OCI-LY3 (cell line): ENCODE data around the gene NOS2.

Source experiments
- H2AFZ ChIP-seq: fragments of 200-600, 300-600 bp; shearing (Covaris generic); 2 replicates; pipeline ENCODE4 v1.6.0; 2014; ENCODE audit warnings: antibody characterized with exemption, low read depth, low read length
- H3K27ac ChIP-seq: fragments of 200-600, 300-600 bp; sonication (generic); 2 replicates; pipeline ENCODE4 v1.5.1; 2014; ENCODE audit warnings: mild to moderate bottlenecking, low read length, moderate library complexity, mixed read lengths
- H3K27me3 ChIP-seq: fragments of 200-600, 300-600 bp; sonication (generic); 2 replicates; pipeline ENCODE4 v1.6.1; 2014; ENCODE audit warnings: low read depth, low read length, mixed read lengths
- H3K36me3 ChIP-seq: fragments of 200-600, 300-600 bp; sonication (generic); replicated peaks from 2 replicates; pipeline ENCODE3; 2014; ENCODE audit warnings: low read depth, low read length, mixed read lengths
- H3K4me1 ChIP-seq: fragments of 300-600, 200-600 bp; sonication (generic); 2 replicates; pipeline ENCODE4 v1.6.1; 2014; ENCODE audit warnings: low read length, mixed read lengths
- H3K4me2 ChIP-seq: fragments of 200-600, 300-600 bp; sonication (generic); 2 replicates; pipeline ENCODE4 v1.6.1; 2014; ENCODE audit warnings: low read length, mixed read lengths
- H3K4me3 ChIP-seq: fragments of 300-600, 200-600 bp; sonication (generic); 2 replicates; pipeline ENCODE4 v1.5.1; 2014; ENCODE audit warnings: antibody characterized with exemption, mild to moderate bottlenecking, low read length, moderate library complexity
- H3K79me2 ChIP-seq: fragments of 300-600, 200-600 bp; shearing (Covaris generic); 2 replicates; pipeline ENCODE4 v1.6.1; 2014; ENCODE audit warnings: mild to moderate bottlenecking, low read length, mixed read lengths
- H3K9ac ChIP-seq: fragments of 300-600, 200-600 bp; shearing (Covaris generic); 2 replicates; pipeline ENCODE4 v1.6.0; 2014; ENCODE audit warnings: mild to moderate bottlenecking, low read length, moderate library complexity
- H3K9me3 ChIP-seq: fragments of 200-600, 300-600 bp; shearing (Covaris generic); 2 replicates; pipeline ENCODE4 v1.6.1; 2014; ENCODE audit warnings: low read length, mixed read lengths; ENCODE audit not compliant: insufficient read depth
- H4K20me1 ChIP-seq: fragments of 200-600, 300-600 bp; sonication (generic); 2 replicates; pipeline ENCODE4 v1.6.1; 2016; ENCODE audit warnings: low read length, mixed read lengths; ENCODE audit not compliant: insufficient read depth
- EZH2phosphoT487 ChIP-seq: fragments of 200-600 bp; shearing (Covaris generic); IDR thresholded peaks from 2 replicates; pipeline ENCODE4 v1.6.1; 2018; ENCODE audit warnings: antibody characterized with exemption, mixed run types, low read depth
- TF ChIP-seq, protein P1 (sequence below): fragments of 200-600, 300-600 bp; sonication (generic); IDR thresholded peaks from 2 replicates; pipeline ENCODE4 v1.5.1; 2014; ENCODE audit warnings: antibody characterized with exemption, low read length, low read depth

NOS2 gene

GRCh38 chr17:27780092-27780827 lies 20.1 kb downstream of the NOS2 start:
- TF ChIP-seq, protein P1, sequence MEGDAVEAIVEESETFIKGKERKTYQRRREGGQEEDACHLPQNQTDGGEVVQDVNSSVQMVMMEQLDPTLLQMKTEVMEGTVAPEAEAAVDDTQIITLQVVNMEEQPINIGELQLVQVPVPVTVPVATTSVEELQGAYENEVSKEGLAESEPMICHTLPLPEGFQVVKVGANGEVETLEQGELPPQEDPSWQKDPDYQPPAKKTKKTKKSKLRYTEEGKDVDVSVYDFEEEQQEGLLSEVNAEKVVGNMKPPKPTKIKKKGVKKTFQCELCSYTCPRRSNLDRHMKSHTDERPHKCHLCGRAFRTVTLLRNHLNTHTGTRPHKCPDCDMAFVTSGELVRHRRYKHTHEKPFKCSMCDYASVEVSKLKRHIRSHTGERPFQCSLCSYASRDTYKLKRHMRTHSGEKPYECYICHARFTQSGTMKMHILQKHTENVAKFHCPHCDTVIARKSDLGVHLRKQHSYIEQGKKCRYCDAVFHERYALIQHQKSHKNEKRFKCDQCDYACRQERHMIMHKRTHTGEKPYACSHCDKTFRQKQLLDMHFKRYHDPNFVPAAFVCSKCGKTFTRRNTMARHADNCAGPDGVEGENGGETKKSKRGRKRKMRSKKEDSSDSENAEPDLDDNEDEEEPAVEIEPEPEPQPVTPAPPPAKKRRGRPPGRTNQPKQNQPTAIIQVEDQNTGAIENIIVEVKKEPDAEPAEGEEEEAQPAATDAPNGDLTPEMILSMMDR = no peak
- no peak for TF ChIP-seq EZH2phosphoT487

GRCh38 chr17:27778183-27778582 lies 22.1 kb downstream of the NOS2 start:
- Histone ChIP-seq H3K4me2 (no peak overlapping the region), H3K4me1 (no peaks in the 10 kb centered on the region), H3K79me2 (no peaks in the 10 kb centered on the region), H3K27me3 (no peaks in the 10 kb centered on the region), H3K4me3 (no peak overlapping the region), H3K36me3 (no peaks in the 10 kb centered on the region), H2AFZ (no peak overlapping the region), H3K9ac (no peak overlapping the region), H4K20me1 (no peaks in the 10 kb centered on the region), H3K9me3 (no peaks in the 10 kb centered on the region), H3K27ac (no peak overlapping the region)
- TF ChIP-seq EZH2phosphoT487 = no peak
- TF ChIP-seq, protein P1 = no peak

More at GRCh38 chr17:27780092-27780827, 20.1 kb downstream of the NOS2 start:
- Histone ChIP-seq H3K4me3 (no peak overlapping the region), H2AFZ (no peak overlapping the region), H3K27ac (no peak overlapping the region), H3K4me2 (no peak overlapping the region), H4K20me1 (no peaks in the 10 kb centered on the region), H3K4me1 (no peaks in the 10 kb centered on the region), H3K36me3 (no peaks in the 10 kb centered on the region), H3K9ac (no peak overlapping the region), H3K27me3 (no peaks in the 10 kb centered on the region), H3K9me3 (no peaks in the 10 kb centered on the region), H3K79me2 (no peaks in the 10 kb centered on the region)

- Histone ChIP-seq H3K4me3 (no peak overlapping the region), H3K27ac (no peak overlapping the region), H3K27me3 (no peaks in the 10 kb centered on the region), H3K36me3 (no peaks in the 10 kb centered on the region), H3K9ac (no peak overlapping the region), H3K4me2 (no peak overlapping the region), H3K79me2 (no peaks in the 10 kb centered on the region), H3K4me1 (no peaks in the 10 kb centered on the region), H3K9me3 (no peaks in the 10 kb centered on the region), H4K20me1 (no peaks in the 10 kb centered on the region), H2AFZ (no peak overlapping the region)
- TF ChIP-seq, protein P1 = no peak
- no peak for TF ChIP-seq EZH2phosphoT487
Observed at GRCh38 chr17:27776882-27777624, 23.3 kb downstream of the NOS2 start.

DNA sequence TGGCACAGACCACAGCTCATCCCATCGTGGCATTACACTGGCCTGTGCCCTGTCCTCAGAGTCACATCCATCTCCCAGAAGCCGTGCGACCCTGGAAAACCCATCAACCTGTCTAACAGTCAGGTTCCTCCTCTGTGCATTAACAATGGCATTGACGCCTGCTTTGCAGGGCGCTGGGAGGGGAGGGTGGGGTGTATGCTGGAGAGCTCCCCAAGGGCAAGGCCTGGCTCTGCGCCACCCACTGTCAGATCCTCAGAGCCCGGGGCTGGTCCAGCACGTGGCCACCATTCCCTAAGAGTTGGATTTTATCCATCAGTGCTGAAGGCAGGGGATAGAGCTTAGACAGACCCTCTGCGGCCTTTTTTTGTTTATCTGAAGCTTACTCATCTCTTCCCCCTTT lies 28.7 kb downstream of the NOS2 start:
- no peaks in the 10 kb centered on the region for H3K27me3 ChIP-seq
- H3K4me3 ChIP-seq = no peak overlapping the region
- no peak overlapping the region for H3K9ac ChIP-seq
- no peaks in the 10 kb centered on the region for H3K9me3 ChIP-seq
- H3K36me3 ChIP-seq = no peaks in the 10 kb centered on the region
- H3K4me1 ChIP-seq = no peaks in the 10 kb centered on the region
- H3K79me2 ChIP-seq = no peaks in the 10 kb centered on the region
- no peak overlapping the region for H3K27ac ChIP-seq
- no peak overlapping the region for H3K4me2 ChIP-seq
- no peaks in the 10 kb centered on the region for H4K20me1 ChIP-seq
- no peak overlapping the region for H2AFZ ChIP-seq
- TF ChIP-seq EZH2phosphoT487 = no peak
- TF ChIP-seq, protein P1 = no peak
